Mesendoderm (in vitro differentiated cells): ENCODE data around the gene ATP6V1G1.
"Not testable (repeated sequence)": the region's sequence is repeated elsewhere in the genome, so short reads cannot be mapped to it uniquely, and the experiment has no call there.

Experiments
- DNase-seq: peaks from one replicate; pipeline ENCODE4 v3.0.0; 2013
- H2AK5ac ChIP-seq: 2 replicates; pipeline ENCODE4 v1.6.1; 2013; ENCODE audit warnings: low read length, inconsistent platforms
- H2BK120ac ChIP-seq: 2 replicates; pipeline ENCODE4 v1.6.1; 2013; ENCODE audit warnings: low read depth, mild to moderate bottlenecking, low read length, moderate library complexity, mixed read lengths
- H2BK15ac ChIP-seq: replicated peaks from 2 replicates; pipeline ENCODE4 v1.6.1; 2013; ENCODE audit warnings: low read depth, mild to moderate bottlenecking, moderate library complexity
- H2BK5ac ChIP-seq: 2 replicates; pipeline ENCODE4 v1.6.1; 2013; ENCODE audit warnings: low read length, inconsistent platforms
- H3K18ac ChIP-seq: 2 replicates; pipeline ENCODE4 v1.6.1; 2013; ENCODE audit warnings: mild to moderate bottlenecking, low read length, mixed read lengths
- H3K23ac ChIP-seq: one replicate; pipeline ENCODE4 v1.6.1; 2013; ENCODE audit warnings: low read length
- H3K27ac ChIP-seq: 2 replicates; pipeline ENCODE4 v1.5.1; 2013; ENCODE audit warnings: low read depth, mild to moderate bottlenecking, inconsistent platforms, low read length, moderate library complexity
- H3K27me3 ChIP-seq: 2 replicates; pipeline ENCODE4 v1.6.1; 2013; ENCODE audit warnings: low read length, control low read depth, mild to moderate bottlenecking, inconsistent platforms; ENCODE audit not compliant: insufficient read depth, poor library complexity
- H3K36me3 ChIP-seq: 2 replicates; pipeline ENCODE4 v1.6.1; 2013; ENCODE audit warnings: low read length, inconsistent platforms; ENCODE audit not compliant: control insufficient read depth, insufficient read depth
- H3K4ac ChIP-seq: one replicate; pipeline ENCODE4 v1.6.1; 2013; ENCODE audit warnings: low read depth, mild to moderate bottlenecking, low read length, moderate library complexity
- H3K4me1 ChIP-seq: 2 replicates; pipeline ENCODE4 v1.6.1; 2013; ENCODE audit warnings: low read depth, low read length, inconsistent platforms; ENCODE audit not compliant: control insufficient read depth
- H3K4me2 ChIP-seq: 2 replicates; pipeline ENCODE4 v1.6.1; 2013; ENCODE audit warnings: low read length
- H3K4me3 ChIP-seq: 2 replicates; pipeline ENCODE4 v1.5.1; 2013; ENCODE audit warnings: mild to moderate bottlenecking, low read length
- H3K56ac ChIP-seq: one replicate; pipeline ENCODE4 v1.6.1; 2013; ENCODE audit warnings: low read length
- H3K79me1 ChIP-seq: 2 replicates; pipeline ENCODE4 v1.6.1; 2013; ENCODE audit warnings: low read length, inconsistent platforms
- H3K79me2 ChIP-seq: 2 replicates; pipeline ENCODE4 v1.6.1; 2013; ENCODE audit warnings: mild to moderate bottlenecking, low read length; ENCODE audit not compliant: control insufficient read depth, insufficient read depth
- H3K9ac ChIP-seq: 2 replicates; pipeline ENCODE4 v1.6.1; 2013; ENCODE audit warnings: low read length, inconsistent platforms
- H4K5ac ChIP-seq: one replicate; pipeline ENCODE4 v1.6.1; 2013; ENCODE audit warnings: low read length
- H4K8ac ChIP-seq: one replicate; pipeline ENCODE4 v1.6.1; 2013; ENCODE audit warnings: low read depth, mild to moderate bottlenecking, control low read depth, low read length, moderate library complexity
- WGBS: extraction: QIAGEN DNeasy Blood & Tissue Kit; methylation state at CpG from one replicate; pipeline ENCODE4 v1.1.7; 2013; ENCODE audit warnings: low lambda C conversion rate, missing lambda C conversion rate; ENCODE audit not compliant: insufficient coverage; ENCODE audit errors: extremely low coverage; 5-methylcytosine and 5-hydroxymethylcytosine counted together

Gene ATP6V1G1

GRCh38 chr9:114591849-114592248 is 4.3 kb downstream of the ATP6V1G1 start:
- Histone ChIP-seq H3K27me3 (no peaks in the 10 kb centered on the region), H3K4me2 (no peak overlapping the region), H3K56ac (peak overlapping the region; percentile 25), H4K8ac (no peak overlapping the region), H3K4me3 (no peak overlapping the region), H2BK15ac (no peak overlapping the region), H2AK5ac (no peak overlapping the region), H3K18ac (no peak overlapping the region), H2BK5ac (no peak overlapping the region), H3K79me1 (peaks cover 12% of the 10 kb centered on the region), H3K79me2 (peaks cover 57% of the 10 kb centered on the region), H4K5ac (no peak overlapping the region), H3K23ac (no peak overlapping the region), H3K4ac (no peak overlapping the region), H3K9ac (no peak overlapping the region), H3K27ac (no peak overlapping the region), H3K4me1 (peaks cover 6% of the 10 kb centered on the region), H2BK120ac (no peak overlapping the region), H3K36me3 (peaks cover 8% of the 10 kb centered on the region)
- DNase-seq, result no peak
- WGBS, result no CpG with 5 or more reads among the region's 1 CpG

- Histone ChIP-seq H3K36me3 (peaks cover 9% of the 10 kb centered on the region), H3K56ac (no peak overlapping the region), H3K79me2 (peaks cover 57% of the 10 kb centered on the region), H3K9ac (no peak overlapping the region), H3K79me1 (peaks cover 14% of the 10 kb centered on the region), H3K4me1 (peaks cover 4% of the 10 kb centered on the region), H2BK15ac (no peak overlapping the region), H3K4me2 (no peak overlapping the region), H3K4me3 (no peak overlapping the region), H3K23ac (no peak overlapping the region), H3K27ac (no peak overlapping the region), H2AK5ac (no peak overlapping the region), H3K18ac (no peak overlapping the region), H2BK120ac (no peak overlapping the region), H4K8ac (no peak overlapping the region), H2BK5ac (no peak overlapping the region), H4K5ac (no peak overlapping the region), H3K4ac (no peak overlapping the region), H3K27me3 (no peaks in the 10 kb centered on the region)
- peak; percentile 38 for DNase-seq
- no CpG with 5 or more reads among the region's 6 CpGs for WGBS
Observed at GRCh38 chr9:114592356-114592755, 4.8 kb downstream of the ATP6V1G1 start.

- Histone ChIP-seq H3K79me2 (peaks cover 42% of the 10 kb centered on the region), H3K36me3 (peaks cover 12% of the 10 kb centered on the region), H3K23ac (no peak overlapping the region), H2BK5ac (no peak overlapping the region), H2BK15ac (no peak overlapping the region), H3K79me1 (peaks cover 12% of the 10 kb centered on the region), H3K4me2 (no peak overlapping the region), H2AK5ac (no peak overlapping the region), H3K27ac (no peak overlapping the region), H3K9ac (no peak overlapping the region), H3K4me1 (no peaks in the 10 kb centered on the region), H4K5ac (no peak overlapping the region), H3K27me3 (no peaks in the 10 kb centered on the region), H3K18ac (no peak overlapping the region), H4K8ac (no peak overlapping the region), H3K56ac (no peak overlapping the region), H2BK120ac (no peak overlapping the region), H3K4me3 (no peak overlapping the region), H3K4ac (no peak overlapping the region)
- no CpG with 5 or more reads among the region's 17 CpGs for WGBS
- DNase-seq, result no peak
Observed at GRCh38 chr9:114594136-114594535, 6.6 kb downstream of the ATP6V1G1 start.

- H3K9ac ChIP-seq, DNase-seq: not testable (repeated sequence)
Observed at GRCh38 chr9:114600502-114601248, 13.1 kb downstream of the ATP6V1G1 start.

GRCh38 chr9:114601787-114602186 is 14.2 kb downstream of the ATP6V1G1 start:
- H3K79me1 ChIP-seq, H3K27ac ChIP-seq, H3K4me1 ChIP-seq, H2BK15ac ChIP-seq, H2BK5ac ChIP-seq, H3K79me2 ChIP-seq, H2BK120ac ChIP-seq, H3K56ac ChIP-seq, H3K23ac ChIP-seq, H3K9ac ChIP-seq, H3K4ac ChIP-seq, H3K18ac ChIP-seq, DNase-seq, H3K27me3 ChIP-seq, H2AK5ac ChIP-seq, H3K36me3 ChIP-seq, H3K4me3 ChIP-seq, H4K5ac ChIP-seq, H4K8ac ChIP-seq, H3K4me2 ChIP-seq: not testable (repeated sequence)
- WGBS, result no CpG with 5 or more reads among the region's 2 CpGs

More at GRCh38 chr9:114600502-114601248, 13.1 kb downstream of the ATP6V1G1 start:
- not testable (repeated sequence) for H3K36me3 ChIP-seq, H3K56ac ChIP-seq, H3K18ac ChIP-seq, H3K79me2 ChIP-seq, H3K23ac ChIP-seq, H3K27me3 ChIP-seq, H3K4me1 ChIP-seq, H4K5ac ChIP-seq, H3K4me2 ChIP-seq, H2BK120ac ChIP-seq, H3K79me1 ChIP-seq, H3K27ac ChIP-seq, H4K8ac ChIP-seq, H2BK15ac ChIP-seq, H3K4me3 ChIP-seq, H3K4ac ChIP-seq, H2AK5ac ChIP-seq, H2BK5ac ChIP-seq
- WGBS, result no CpG with 5 or more reads among the region's 9 CpGs

- Histone ChIP-seq H2BK5ac (no peak overlapping the region), H3K4me2 (no peak overlapping the region), H3K4ac (no peak overlapping the region), H3K4me3 (no peak overlapping the region), H3K56ac (no peak overlapping the region), H3K36me3 (no peaks in the 10 kb centered on the region), H3K79me1 (no peaks in the 10 kb centered on the region), H3K18ac (no peak overlapping the region), H4K5ac (no peak overlapping the region), H3K27me3 (no peaks in the 10 kb centered on the region), H2AK5ac (no peak overlapping the region), H2BK120ac (no peak overlapping the region), H3K4me1 (no peaks in the 10 kb centered on the region), H3K23ac (no peak overlapping the region), H3K79me2 (no peaks in the 10 kb centered on the region), H3K27ac (no peak overlapping the region), H2BK15ac (no peak overlapping the region), H3K9ac (no peak overlapping the region), H4K8ac (no peak overlapping the region)
- DNase-seq, result no peak
- WGBS, result no CpG with 5 or more reads among the region's 5 CpGs
Observed at GRCh38 chr9:114602620-114603019, 15.1 kb downstream of the ATP6V1G1 start.
